Endodermal cell (in vitro differentiated cells): ENCODE results near the gene RASAL1. TPM values are rescaled to one million over a fixed set of nuclear protein-coding genes. Genes with fewer than 3 reads are reported as not detected.

Experiments
- DNase-seq: peaks from one replicate; pipeline ENCODE4 v3.0.0-alpha.2; 2017
- H3K27ac ChIP-seq: 2 replicates; pipeline ENCODE4 v1.5.1; 2013; ENCODE audit warnings: mild to moderate bottlenecking, low read depth, low read length, moderate library complexity
- H3K27me3 ChIP-seq: 2 replicates; pipeline ENCODE4 v1.6.1; 2013; ENCODE audit warnings: mild to moderate bottlenecking, low read length, moderate library complexity; ENCODE audit not compliant: insufficient read depth, control insufficient read depth, poor library complexity, severe bottlenecking
- H3K36me3 ChIP-seq: 2 replicates; pipeline ENCODE4 v1.7.0; 2013; ENCODE audit warnings: mild to moderate bottlenecking, low read length, moderate library complexity; ENCODE audit not compliant: control insufficient read depth, insufficient read depth
- H3K4me1 ChIP-seq: one replicate; pipeline ENCODE4 v1.7.0; 2013; ENCODE audit warnings: low read length; ENCODE audit not compliant: control insufficient read depth, insufficient read depth
- H3K4me3 ChIP-seq: 2 replicates; pipeline ENCODE4 v1.5.1; 2013; ENCODE audit warnings: mild to moderate bottlenecking, low read length, moderate library complexity
- H3K9ac ChIP-seq: 2 replicates; pipeline ENCODE4 v1.6.1; 2013; ENCODE audit warnings: mild to moderate bottlenecking, low read length, moderate library complexity; ENCODE audit not compliant: poor library complexity, severe bottlenecking; ENCODE audit errors: extremely low read depth
- H3K9me3 ChIP-seq: 2 replicates; pipeline ENCODE4 v1.6.1; 2013; ENCODE audit warnings: mild to moderate bottlenecking, low read length, moderate library complexity; ENCODE audit not compliant: control insufficient read depth
- H3K27ac Mint-ChIP-seq: 2 replicates; pipeline ENCODE4 v1.8.0; 2020; ENCODE audit warnings: mixed read lengths
- H3K27me3 Mint-ChIP-seq: 2 replicates; pipeline ENCODE4 v1.8.0; 2021; ENCODE audit warnings: mild to moderate bottlenecking, mixed read lengths; ENCODE audit not compliant: insufficient read depth
- H3K36me3 Mint-ChIP-seq: 2 replicates; pipeline ENCODE4 v1.8.0; 2020; ENCODE audit warnings: low read depth, mixed read lengths
- H3K4me1 Mint-ChIP-seq: 2 replicates; pipeline ENCODE4 v1.8.0; 2020; ENCODE audit warnings: mixed read lengths
- H3K4me3 Mint-ChIP-seq: 2 replicates; pipeline ENCODE4 v1.8.0; 2020; ENCODE audit warnings: mild to moderate bottlenecking, moderate library complexity, mixed read lengths
- H3K9me3 Mint-ChIP-seq: 2 replicates; pipeline ENCODE4 v1.8.0; 2020; ENCODE audit warnings: mild to moderate bottlenecking, mixed read lengths
- CTCF ChIP-seq: fragments of 200-600 bp; sonication (generic); conservative IDR thresholded peaks from 2 replicates; pipeline ENCODE4 v1.5.0; 2021; ENCODE audit warnings: antibody characterized with exemption, mild to moderate bottlenecking
- WGBS, 2 experiments: methylation state at CpG; one replicate each; pipeline versions ENCODE4 v1.1.5 to v1.1.7; 2013; ENCODE audit warnings: missing lambda C conversion rate in 2 of 2, mixed read lengths in 1 of 2; ENCODE audit not compliant: insufficient coverage in 1 of 2, insufficient read length in 1 of 2; 5-methylcytosine and 5-hydroxymethylcytosine counted together
- total RNA-seq, 2 donors: library from RNA; stranded (reverse); fragmentation: NEBNext Ultra II Directional in 1 of 2; extraction: Animal tissue kit (Norgen Biotek cat#: 25700) in 1 of 2; gene quantifications; 2 replicates in 1 of 2; 3 replicates in 1 of 2; pipeline ENCODE4 v1.2.1, GENCODE V29; 2021

The RASAL1 gene
- total RNA-seq, 2 donors from 2014 or later = 0.77 to 1.4 TPM

- Mint-ChIP-seq H3K27me3 (peaks cover 37% of the 10 kb centered on the region), H3K9me3 (no peaks in the 10 kb centered on the region), H3K36me3 (no peaks in the 10 kb centered on the region), H3K4me3 (no peak overlapping the region), H3K27ac (no peak overlapping the region), H3K4me1 (peaks cover 2% of the 10 kb centered on the region)
- Histone ChIP-seq H3K36me3 (no peaks in the 10 kb centered on the region), H3K9me3 (no peaks in the 10 kb centered on the region), H3K27me3 (peaks cover 56% of the 10 kb centered on the region), H3K4me1 (no peaks in the 10 kb centered on the region), H3K27ac (no peak overlapping the region), H3K4me3 (no peak overlapping the region), H3K9ac (no peak overlapping the region)
- TF ChIP-seq CTCF = no peak
- no peak for DNase-seq
- WGBS, 2 experiments = 87% methylated on average over 1 of the region's 1 CpG; no CpG with 5 or more reads in 1 of the 2 experiments
Measured at GRCh38 chr12:113058553-113058952, 77.0 kb downstream of the RASAL1 start.

GRCh38 chr12:113057565-113058485, 77.7 kb downstream of the RASAL1 start:
- Histone ChIP-seq H3K27ac (peak overlapping the region; percentile 17), H3K9me3 (no peaks in the 10 kb centered on the region), H3K9ac (no peak overlapping the region), H3K4me1 (no peaks in the 10 kb centered on the region), H3K4me3 (no peak overlapping the region), H3K36me3 (no peaks in the 10 kb centered on the region), H3K27me3 (peaks cover 62% of the 10 kb centered on the region)
- Mint-ChIP-seq H3K9me3 (no peaks in the 10 kb centered on the region), H3K36me3 (no peaks in the 10 kb centered on the region), H3K27me3 (peaks cover 44% of the 10 kb centered on the region), H3K27ac (no peak overlapping the region), H3K4me1 (peaks cover 2% of the 10 kb centered on the region), H3K4me3 (peak overlapping the region; percentile 50)
- peak; percentile 82 for DNase-seq
- no peak for TF ChIP-seq CTCF
- 74 to 78% methylated on average over 26 to 44 of the region's 44 CpGs for WGBS, 2 experiments

- peaks cover 62% of the 10 kb centered on the region for H3K27me3 ChIP-seq
- H3K27ac Mint-ChIP-seq = no peak within 1 kb of the TSS
- no peak for DNase-seq
- H3K9me3 ChIP-seq = no peaks in the 10 kb centered on the region
- H3K4me3 Mint-ChIP-seq = peak within 1 kb of the TSS; percentile 50
- H3K4me3 ChIP-seq = peak within 1 kb of the TSS; percentile 65
- H3K27ac ChIP-seq = peak within 1 kb of the TSS; percentile 17
- H3K9ac ChIP-seq = no peak within 1 kb of the TSS
- peaks cover 53% of the 10 kb centered on the region for H3K27me3 Mint-ChIP-seq
- 3 to 6% methylated on average over 5 to 93 of the region's 94 CpGs for WGBS, 2 experiments
- H3K9me3 Mint-ChIP-seq = no peaks in the 10 kb centered on the region
- H3K4me1 Mint-ChIP-seq = no peaks in the 10 kb centered on the region
- H3K4me1 ChIP-seq = no peaks in the 10 kb centered on the region
- H3K36me3 ChIP-seq = no peaks in the 10 kb centered on the region
- TF ChIP-seq CTCF = no peak
- H3K36me3 Mint-ChIP-seq = no peaks in the 10 kb centered on the region
Measured at GRCh38 chr12:113056631-113057488, 78.7 kb downstream of the RASAL1 start, which contains the start of gene DTX1. DTX1 (plus strand) TSS chr12:113056730; CDS start chr12:113058193, 1,463 bp downstream.
